OCI-LY3 (cell line): Measurements from ENCODE around the gene CD38.
"Not testable (repeated sequence)": the region's sequence is repeated elsewhere in the genome, so short reads cannot be mapped to it uniquely, and the experiment has no call there.

Source experiments
- H2AFZ ChIP-seq: fragments of 200-600, 300-600 bp; shearing (Covaris generic); 2 replicates; pipeline ENCODE4 v1.6.0; 2014; ENCODE audit warnings: antibody characterized with exemption, low read depth, low read length
- H3K27ac ChIP-seq: fragments of 200-600, 300-600 bp; sonication (generic); 2 replicates; pipeline ENCODE4 v1.5.1; 2014; ENCODE audit warnings: mild to moderate bottlenecking, low read length, moderate library complexity, mixed read lengths
- H3K27me3 ChIP-seq: fragments of 200-600, 300-600 bp; sonication (generic); 2 replicates; pipeline ENCODE4 v1.6.1; 2014; ENCODE audit warnings: low read depth, low read length, mixed read lengths
- H3K36me3 ChIP-seq: fragments of 200-600, 300-600 bp; sonication (generic); replicated peaks from 2 replicates; pipeline ENCODE3; 2014; ENCODE audit warnings: low read depth, low read length, mixed read lengths
- H3K4me1 ChIP-seq: fragments of 300-600, 200-600 bp; sonication (generic); 2 replicates; pipeline ENCODE4 v1.6.1; 2014; ENCODE audit warnings: low read length, mixed read lengths
- H3K4me2 ChIP-seq: fragments of 200-600, 300-600 bp; sonication (generic); 2 replicates; pipeline ENCODE4 v1.6.1; 2014; ENCODE audit warnings: low read length, mixed read lengths
- H3K4me3 ChIP-seq: fragments of 300-600, 200-600 bp; sonication (generic); 2 replicates; pipeline ENCODE4 v1.5.1; 2014; ENCODE audit warnings: antibody characterized with exemption, mild to moderate bottlenecking, low read length, moderate library complexity
- H3K79me2 ChIP-seq: fragments of 300-600, 200-600 bp; shearing (Covaris generic); 2 replicates; pipeline ENCODE4 v1.6.1; 2014; ENCODE audit warnings: mild to moderate bottlenecking, low read length, mixed read lengths
- H3K9ac ChIP-seq: fragments of 300-600, 200-600 bp; shearing (Covaris generic); 2 replicates; pipeline ENCODE4 v1.6.0; 2014; ENCODE audit warnings: mild to moderate bottlenecking, low read length, moderate library complexity
- H3K9me3 ChIP-seq: fragments of 200-600, 300-600 bp; shearing (Covaris generic); 2 replicates; pipeline ENCODE4 v1.6.1; 2014; ENCODE audit warnings: low read length, mixed read lengths; ENCODE audit not compliant: insufficient read depth
- H4K20me1 ChIP-seq: fragments of 200-600, 300-600 bp; sonication (generic); 2 replicates; pipeline ENCODE4 v1.6.1; 2016; ENCODE audit warnings: low read length, mixed read lengths; ENCODE audit not compliant: insufficient read depth
- EZH2phosphoT487 ChIP-seq: fragments of 200-600 bp; shearing (Covaris generic); IDR thresholded peaks from 2 replicates; pipeline ENCODE4 v1.6.1; 2018; ENCODE audit warnings: antibody characterized with exemption, mixed run types, low read depth
- TF ChIP-seq, protein P1 (sequence below): fragments of 200-600, 300-600 bp; sonication (generic); IDR thresholded peaks from 2 replicates; pipeline ENCODE4 v1.5.1; 2014; ENCODE audit warnings: antibody characterized with exemption, low read length, low read depth

Gene CD38

DNA sequence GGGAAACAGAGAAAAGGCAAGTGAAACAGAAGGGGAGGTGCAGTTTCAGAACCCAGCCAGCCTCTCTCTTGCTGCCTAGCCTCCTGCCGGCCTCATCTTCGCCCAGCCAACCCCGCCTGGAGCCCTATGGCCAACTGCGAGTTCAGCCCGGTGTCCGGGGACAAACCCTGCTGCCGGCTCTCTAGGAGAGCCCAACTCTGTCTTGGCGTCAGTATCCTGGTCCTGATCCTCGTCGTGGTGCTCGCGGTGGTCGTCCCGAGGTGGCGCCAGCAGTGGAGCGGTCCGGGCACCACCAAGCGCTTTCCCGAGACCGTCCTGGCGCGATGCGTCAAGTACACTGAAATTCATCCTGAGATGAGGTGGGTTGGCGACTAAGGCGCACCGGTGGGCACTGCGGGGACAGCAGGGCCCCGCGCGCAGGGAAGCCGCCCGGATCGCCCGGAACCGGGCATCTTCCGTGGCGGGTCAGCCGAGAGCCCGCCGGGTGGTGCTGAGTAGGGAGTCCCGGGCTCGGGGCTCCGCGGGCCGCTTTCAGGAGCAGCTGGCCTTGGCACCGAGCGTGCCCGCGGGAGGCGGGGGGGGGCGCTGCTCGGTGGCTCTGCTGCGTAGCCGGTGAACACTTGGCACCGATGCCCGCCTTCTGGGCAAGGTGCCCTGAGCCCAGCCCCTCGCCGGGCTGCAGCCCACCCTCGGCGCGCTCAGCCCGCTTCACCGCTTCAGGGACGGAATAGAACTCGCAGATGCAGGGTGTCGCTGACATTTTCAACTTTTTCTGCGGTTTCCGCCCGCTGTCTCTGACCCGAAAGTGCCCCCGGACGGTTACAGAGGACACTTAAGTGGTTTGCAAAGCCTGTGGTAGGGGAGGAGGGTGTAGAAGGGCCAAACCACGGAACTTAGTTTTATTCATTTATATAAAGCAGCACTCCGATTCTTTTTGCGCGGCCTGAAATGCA is at the start of gene CD38:
TSS of gene CD38 (plus strand) at position 40 of the 953 bp plus-strand sequence. CDS start at position 127, 87 bp downstream.
- Histone ChIP-seq H3K27me3 (peaks cover 23% of the 10 kb centered on the region), H2AFZ (peak within 1 kb of the TSS; percentile 44)

DNA sequence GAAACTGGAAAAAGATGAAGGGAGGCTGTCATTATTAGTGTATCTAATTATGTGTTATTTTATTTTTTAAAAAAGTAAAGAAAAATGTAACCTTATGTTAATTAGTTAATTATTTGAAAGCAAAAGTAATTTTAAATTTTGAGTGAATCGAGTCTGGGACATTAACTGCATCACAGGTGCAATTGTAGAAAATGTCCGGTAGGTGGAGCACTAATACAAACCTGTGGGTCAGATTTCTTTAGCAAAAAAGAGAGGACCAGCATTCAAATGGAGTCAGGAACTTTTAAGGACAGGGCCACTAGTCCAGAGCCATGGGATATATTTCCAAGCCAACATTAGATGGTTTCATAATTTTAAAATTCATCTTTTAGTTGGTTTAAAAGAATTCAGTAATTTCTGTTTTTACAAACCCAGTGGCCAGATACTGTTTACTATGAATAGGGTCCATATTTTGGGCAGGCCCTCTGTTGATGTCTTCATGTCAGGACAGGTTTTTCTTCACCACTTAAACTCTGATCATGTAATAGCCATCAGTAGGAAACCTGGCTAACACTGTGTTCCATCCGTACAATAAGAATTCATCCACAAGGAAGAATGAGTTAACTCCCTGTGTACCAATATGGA is 48.1 kb upstream of the CD38 start:
- no peaks in the 10 kb centered on the region for H4K20me1 ChIP-seq
- H3K4me3 ChIP-seq = no peak overlapping the region
- peaks cover 4% of the 10 kb centered on the region; the same call in 1 of the 2 replicates for H3K27me3 ChIP-seq
- no peaks in the 10 kb centered on the region for H3K36me3 ChIP-seq
- H3K79me2 ChIP-seq = no peaks in the 10 kb centered on the region
- no peak overlapping the region for H2AFZ ChIP-seq
- no peak overlapping the region for H3K9ac ChIP-seq
- H3K4me2 ChIP-seq = no peak overlapping the region
- H3K27ac ChIP-seq = no peak overlapping the region
- TF ChIP-seq, protein P1, sequence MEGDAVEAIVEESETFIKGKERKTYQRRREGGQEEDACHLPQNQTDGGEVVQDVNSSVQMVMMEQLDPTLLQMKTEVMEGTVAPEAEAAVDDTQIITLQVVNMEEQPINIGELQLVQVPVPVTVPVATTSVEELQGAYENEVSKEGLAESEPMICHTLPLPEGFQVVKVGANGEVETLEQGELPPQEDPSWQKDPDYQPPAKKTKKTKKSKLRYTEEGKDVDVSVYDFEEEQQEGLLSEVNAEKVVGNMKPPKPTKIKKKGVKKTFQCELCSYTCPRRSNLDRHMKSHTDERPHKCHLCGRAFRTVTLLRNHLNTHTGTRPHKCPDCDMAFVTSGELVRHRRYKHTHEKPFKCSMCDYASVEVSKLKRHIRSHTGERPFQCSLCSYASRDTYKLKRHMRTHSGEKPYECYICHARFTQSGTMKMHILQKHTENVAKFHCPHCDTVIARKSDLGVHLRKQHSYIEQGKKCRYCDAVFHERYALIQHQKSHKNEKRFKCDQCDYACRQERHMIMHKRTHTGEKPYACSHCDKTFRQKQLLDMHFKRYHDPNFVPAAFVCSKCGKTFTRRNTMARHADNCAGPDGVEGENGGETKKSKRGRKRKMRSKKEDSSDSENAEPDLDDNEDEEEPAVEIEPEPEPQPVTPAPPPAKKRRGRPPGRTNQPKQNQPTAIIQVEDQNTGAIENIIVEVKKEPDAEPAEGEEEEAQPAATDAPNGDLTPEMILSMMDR = peak; percentile 69
- TF ChIP-seq EZH2phosphoT487 = no peak
- H3K4me1 ChIP-seq = no peaks in the 10 kb centered on the region
- H3K9me3 ChIP-seq = no peaks in the 10 kb centered on the region

More for the DNA sequence above, at the start of gene CD38:
- Histone ChIP-seq H3K27ac (peak within 1 kb of the TSS; percentile 57), H3K36me3 (peaks cover 23% of the 10 kb centered on the region), H3K4me3 (peak within 1 kb of the TSS; percentile 92), H3K4me1 (peaks cover 50% of the 10 kb centered on the region), H3K4me2 (peak within 1 kb of the TSS; percentile 96), H3K9me3 (no peaks in the 10 kb centered on the region), H3K9ac (peak within 1 kb of the TSS; percentile 82), H3K79me2 (0 out of 2 replicates have a peak, but pooled peaks cover 8% of the 10 kb centered on the region), H4K20me1 (no peaks in the 10 kb centered on the region)
- TF ChIP-seq EZH2phosphoT487 = no peak
- TF ChIP-seq, protein P1 = 0 out of 2 replicates have a peak, but pooled peaks have one; percentile 12

DNA sequence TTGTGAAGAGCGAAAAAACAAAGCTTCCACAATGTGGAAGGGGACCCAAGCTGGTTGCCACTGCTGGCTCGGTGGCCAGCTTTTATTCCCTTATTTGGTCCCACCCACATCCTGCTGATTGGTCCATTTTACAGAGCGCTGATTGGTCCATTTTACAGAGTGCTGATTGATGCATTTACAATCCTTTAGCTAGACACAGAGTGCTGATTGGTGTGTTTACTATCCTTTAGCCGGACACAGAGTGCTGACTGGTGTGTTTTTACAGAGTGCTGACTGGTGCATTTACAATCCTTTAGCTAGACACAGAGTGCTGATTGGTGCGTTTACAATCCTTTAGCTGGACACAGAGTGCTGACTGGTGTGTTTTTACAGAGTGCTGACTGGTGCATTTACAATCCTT is 45.1 kb upstream of the CD38 start:
- H3K79me2 ChIP-seq, H3K4me2 ChIP-seq, H2AFZ ChIP-seq, H3K27ac ChIP-seq, H3K4me3 ChIP-seq, H3K9ac ChIP-seq, H3K27me3 ChIP-seq, H3K36me3 ChIP-seq, H3K9me3 ChIP-seq, H3K4me1 ChIP-seq, H4K20me1 ChIP-seq: not testable (repeated sequence)

DNA sequence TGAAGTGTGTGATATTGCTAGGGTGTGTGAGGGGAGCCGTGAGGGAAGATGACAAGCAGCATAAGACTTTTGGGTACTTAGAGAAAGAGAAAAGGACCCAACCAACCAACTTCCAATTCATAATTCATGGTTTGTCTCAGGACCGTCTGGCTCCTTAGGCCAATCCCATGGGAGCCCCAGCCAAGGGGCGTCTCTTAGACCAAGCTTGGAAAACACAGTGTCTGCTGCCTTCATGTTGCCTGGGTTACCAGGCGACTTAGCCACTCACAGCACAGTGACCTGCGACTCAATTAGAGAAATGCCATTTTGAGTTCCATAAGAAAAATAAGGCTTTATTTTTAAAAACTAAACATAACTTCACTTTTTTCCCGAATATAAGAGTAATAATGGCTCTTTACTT is 42.6 kb upstream of the CD38 start:
- H3K4me1 ChIP-seq = peaks cover 12% of the 10 kb centered on the region
- no peak overlapping the region for H3K4me2 ChIP-seq
- no peak overlapping the region for H3K9ac ChIP-seq
- H3K79me2 ChIP-seq = no peaks in the 10 kb centered on the region
- no peak overlapping the region for H3K4me3 ChIP-seq
- no peak overlapping the region for H2AFZ ChIP-seq
- H3K27me3 ChIP-seq = no peaks in the 10 kb centered on the region
- H3K36me3 ChIP-seq = no peaks in the 10 kb centered on the region
- TF ChIP-seq, protein P1 = no peak
- TF ChIP-seq EZH2phosphoT487 = no peak
- H4K20me1 ChIP-seq = no peaks in the 10 kb centered on the region
- H3K27ac ChIP-seq = no peak overlapping the region
- no peaks in the 10 kb centered on the region for H3K9me3 ChIP-seq
